Heart left ventricle (tissue), 13 donors: ENCODE results near the gene ZNF292.

Experiments
- POLR2A ChIP-seq, 2 donors: fragments of 450-650 bp; IDR thresholded peaks; one replicate each; pipeline ENCODE4 v1.6.1; 2017; ENCODE audit warnings: antibody characterized with exemption in 2 of 2, mild to moderate bottlenecking in 2 of 2, moderate library complexity in 2 of 2
- TF ChIP-seq, protein P1 (sequence below), 12 donors: fragments of 200-600 bp; sonication (generic) in 4 of 12; IDR thresholded peaks; one replicate each; pipeline versions ENCODE4 v1.5.0 to v1.8.0; 2018 to 2022; ENCODE audit warnings: antibody characterized with exemption in 12 of 12, mild to moderate bottlenecking in 5 of 12
- donor health status: ischemic (EF 13 %, LVEDD 7.1; RV severe dilation, severe dysfunction).
- donor health status: DM: no; HTN: yes; CAD: no.
- donor health status: DM: no; HTN: no; CAD: no.
- donor health status: ischemic (EF 25% LVEDD 6.9; RV normal size, moderate dysfunction).
- donor health status: ischemic (EF 25% LVEDD 5.7; RV mildly dilated, moderate dysfunction).
- donor health status: ischemic (EF 35%, LVEDD 5.7; RV mildly dilated, moderate dysfunction).
- donor health status: nonischemic (EF 11% LVEDD 7.7; RV severe dilation, severe dysfunction).
- donor health status: DM: yes; HTN: yes; CAD: no.
- donor health status: PGD.
- donor health status: ischemic (EF 29% LVEDD 5.4; RV normal size, mild dysfunction).
- donor health status: nonischemic (EF 23%, LVEDD 6.1; RV moderate dilation, normal function).

DNA sequence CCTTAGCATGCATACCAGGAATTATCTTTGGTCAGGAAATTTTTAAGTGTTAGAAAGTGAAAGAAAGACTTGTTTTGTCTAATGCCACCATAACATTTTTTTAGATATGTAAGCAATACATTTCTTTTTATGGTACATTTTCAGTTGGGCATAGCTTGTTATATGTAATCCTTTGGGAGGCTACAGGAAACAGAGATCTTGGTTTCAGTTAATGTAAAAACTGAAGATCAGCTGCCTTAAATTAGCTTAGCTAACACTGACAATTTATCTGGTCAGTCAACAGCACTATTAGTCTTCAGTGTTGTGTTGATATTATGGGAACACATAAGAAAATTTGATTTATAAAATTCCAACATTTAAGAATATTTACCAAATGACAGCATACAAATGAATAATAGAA lies 88.4 kb downstream of the ZNF292 start:
- TF ChIP-seq, protein P1, sequence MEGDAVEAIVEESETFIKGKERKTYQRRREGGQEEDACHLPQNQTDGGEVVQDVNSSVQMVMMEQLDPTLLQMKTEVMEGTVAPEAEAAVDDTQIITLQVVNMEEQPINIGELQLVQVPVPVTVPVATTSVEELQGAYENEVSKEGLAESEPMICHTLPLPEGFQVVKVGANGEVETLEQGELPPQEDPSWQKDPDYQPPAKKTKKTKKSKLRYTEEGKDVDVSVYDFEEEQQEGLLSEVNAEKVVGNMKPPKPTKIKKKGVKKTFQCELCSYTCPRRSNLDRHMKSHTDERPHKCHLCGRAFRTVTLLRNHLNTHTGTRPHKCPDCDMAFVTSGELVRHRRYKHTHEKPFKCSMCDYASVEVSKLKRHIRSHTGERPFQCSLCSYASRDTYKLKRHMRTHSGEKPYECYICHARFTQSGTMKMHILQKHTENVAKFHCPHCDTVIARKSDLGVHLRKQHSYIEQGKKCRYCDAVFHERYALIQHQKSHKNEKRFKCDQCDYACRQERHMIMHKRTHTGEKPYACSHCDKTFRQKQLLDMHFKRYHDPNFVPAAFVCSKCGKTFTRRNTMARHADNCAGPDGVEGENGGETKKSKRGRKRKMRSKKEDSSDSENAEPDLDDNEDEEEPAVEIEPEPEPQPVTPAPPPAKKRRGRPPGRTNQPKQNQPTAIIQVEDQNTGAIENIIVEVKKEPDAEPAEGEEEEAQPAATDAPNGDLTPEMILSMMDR (IDR thresholded peaks at IDR 0.05): no peak
- no peak for TF ChIP-seq POLR2A (IDR thresholded peaks at IDR 0.05)
